ENCODE measurements around the gene TMEM238L. TPM values are rescaled to one million over a fixed set of nuclear protein-coding genes. Genes with fewer than 3 reads are reported as not detected.

TMEM238L gene
- total and polyA plus RNA-seq, 2 of the 4 experiments (the other 2 are of a cell fraction), result not detected

DNA sequence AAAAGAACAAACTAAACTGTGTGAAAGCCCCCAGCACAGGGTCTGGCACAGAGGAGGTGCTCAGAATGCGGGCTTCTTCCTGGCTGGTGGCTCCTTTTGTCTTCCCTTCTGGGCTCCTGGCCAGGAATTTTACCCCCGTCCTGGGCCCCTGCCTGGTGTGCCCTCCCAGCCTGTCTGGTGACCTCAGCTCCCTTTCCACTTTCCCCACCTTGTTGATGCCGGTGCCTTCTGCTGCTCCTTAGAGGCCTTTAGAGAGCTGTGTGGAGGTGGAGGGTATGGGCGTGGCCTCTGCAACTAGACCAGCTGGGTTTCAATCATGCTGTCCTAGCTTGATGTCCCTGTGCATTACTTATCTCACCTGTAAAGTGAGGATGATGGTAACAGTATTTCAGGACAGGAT is 17.2 kb upstream of the TMEM238L start:
- 40% methylated on average over 1 of the region's 4 CpGs; no CpG with 5 or more reads in 1 of the 2 experiments for WGBS, 2 experiments (ENCODE audit: extremely low coverage in 2 of 2, insufficient read length in 1 of 2)
- ATAC-seq (ENCODE audit: low read depth) (no peak), DNase-seq (no peak)
- Histone ChIP-seq H2BK20ac (ENCODE audit: low read depth, low read length) (no peak overlapping the region), H3K4ac (ENCODE audit: low read depth, low read length) (no peak overlapping the region), H4K20me1 (ENCODE audit: insufficient read depth, low read length) (no peaks in the 10 kb centered on the region), H4K5ac (ENCODE audit: low read depth, low read length) (no peak overlapping the region), H3K9ac (ENCODE audit: low read depth, low read length) (no peak overlapping the region), H3K4me2 (ENCODE audit: low read depth, low read length) (no peak overlapping the region), H3K14ac (replicated peaks; ENCODE audit: low read depth, low read length) (no peak overlapping the region), H3K23ac (ENCODE audit: low read depth, low read length) (no peak overlapping the region), H2AK5ac (ENCODE audit: low read depth, low read length) (no peak overlapping the region), H3K56ac (ENCODE audit: extremely low read depth, insufficient read depth, low read length) (no peak overlapping the region), H3K27ac (ENCODE audit: insufficient read depth, low read length) (no peak overlapping the region), H4K8ac (ENCODE audit: low read depth in 2 of 2, low read length in 2 of 2) (no peak overlapping the region), H3K4me3 (ENCODE audit: insufficient read depth, low read depth, low read length) (no peak overlapping the region), H3K79me1 (ENCODE audit: low read depth in 1 of 2, low read length in 2 of 2) (no peaks in the 10 kb centered on the region), H3K9me3 (ENCODE audit: control insufficient read depth, insufficient read depth, low read length) (no peaks in the 10 kb centered on the region), H3K9me1 (ENCODE audit: insufficient read depth, low read length) (no peaks in the 10 kb centered on the region), H3K27me3 (ENCODE audit: control insufficient read depth, insufficient read depth, low read length) (no peaks in the 10 kb centered on the region), H2BK120ac (ENCODE audit: low read depth, low read length) (no peak overlapping the region), H2AFZ (replicated peaks; ENCODE audit: low read length, poor library complexity) (no peak overlapping the region), H3K36me3 (ENCODE audit: control insufficient read depth, insufficient read depth, low read length) (no peaks in the 10 kb centered on the region), H3K4me1 (ENCODE audit: control insufficient read depth, insufficient read depth, low read length) (no peaks in the 10 kb centered on the region), H2BK5ac (ENCODE audit: low read depth, low read length, poor library complexity, severe bottlenecking) (no peak overlapping the region), H2AK9ac (replicated peaks; ENCODE audit: low read depth, low read length, poor library complexity) (no peak overlapping the region), H3K18ac (ENCODE audit: low read depth, low read length) (no peak overlapping the region), H4K91ac (ENCODE audit: insufficient read depth, low read depth, low read length) (no peak overlapping the region), H2BK15ac (ENCODE audit: low read depth, low read length) (no peak overlapping the region)
- TF ChIP-seq CHD1 (IDR thresholded peaks at IDR 0.05; ENCODE audit: low read depth, low read length) (no peak), NFE2L2 (IDR thresholded peaks at IDR 0.05; ENCODE audit: low read depth, low read length) (no peak), FOS (IDR thresholded peaks at IDR 0.05; ENCODE audit: low read depth, low read length) (no peak), MAZ (IDR thresholded peaks at IDR 0.05; ENCODE audit: borderline replicate concordance, low read depth, low read length) (no peak), RFX5 (IDR thresholded peaks at IDR 0.05; ENCODE audit: low read depth, low read length) (no peak), BHLHE40 (IDR thresholded peaks at IDR 0.05; ENCODE audit: low read depth, low read length) (no peak), MAFK (IDR thresholded peaks at IDR 0.05; ENCODE audit: low read depth, low read length) (no peak), CEBPB (IDR thresholded peaks at IDR 0.05; ENCODE audit: low read depth, low read length) (no peak), SMC3 (IDR thresholded peaks at IDR 0.05; ENCODE audit: low read depth, low read length) (no peak), MXI1 (IDR thresholded peaks at IDR 0.05; ENCODE audit: borderline replicate concordance, low read depth, low read length) (no peak), POLR2A (IDR thresholded peaks at IDR 0.05; ENCODE audit: low read depth, low read length) (no peak), RAD21 (IDR thresholded peaks at IDR 0.05; ENCODE audit: low read length) (no peak)
- TF ChIP-seq, protein P1, sequence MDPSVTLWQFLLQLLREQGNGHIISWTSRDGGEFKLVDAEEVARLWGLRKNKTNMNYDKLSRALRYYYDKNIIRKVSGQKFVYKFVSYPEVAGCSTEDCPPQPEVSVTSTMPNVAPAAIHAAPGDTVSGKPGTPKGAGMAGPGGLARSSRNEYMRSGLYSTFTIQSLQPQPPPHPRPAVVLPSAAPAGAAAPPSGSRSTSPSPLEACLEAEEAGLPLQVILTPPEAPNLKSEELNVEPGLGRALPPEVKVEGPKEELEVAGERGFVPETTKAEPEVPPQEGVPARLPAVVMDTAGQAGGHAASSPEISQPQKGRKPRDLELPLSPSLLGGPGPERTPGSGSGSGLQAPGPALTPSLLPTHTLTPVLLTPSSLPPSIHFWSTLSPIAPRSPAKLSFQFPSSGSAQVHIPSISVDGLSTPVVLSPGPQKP (IDR thresholded peaks at IDR 0.05; ENCODE audit: borderline replicate concordance, low read depth, low read length), result no peak
- TF ChIP-seq, protein P2, sequence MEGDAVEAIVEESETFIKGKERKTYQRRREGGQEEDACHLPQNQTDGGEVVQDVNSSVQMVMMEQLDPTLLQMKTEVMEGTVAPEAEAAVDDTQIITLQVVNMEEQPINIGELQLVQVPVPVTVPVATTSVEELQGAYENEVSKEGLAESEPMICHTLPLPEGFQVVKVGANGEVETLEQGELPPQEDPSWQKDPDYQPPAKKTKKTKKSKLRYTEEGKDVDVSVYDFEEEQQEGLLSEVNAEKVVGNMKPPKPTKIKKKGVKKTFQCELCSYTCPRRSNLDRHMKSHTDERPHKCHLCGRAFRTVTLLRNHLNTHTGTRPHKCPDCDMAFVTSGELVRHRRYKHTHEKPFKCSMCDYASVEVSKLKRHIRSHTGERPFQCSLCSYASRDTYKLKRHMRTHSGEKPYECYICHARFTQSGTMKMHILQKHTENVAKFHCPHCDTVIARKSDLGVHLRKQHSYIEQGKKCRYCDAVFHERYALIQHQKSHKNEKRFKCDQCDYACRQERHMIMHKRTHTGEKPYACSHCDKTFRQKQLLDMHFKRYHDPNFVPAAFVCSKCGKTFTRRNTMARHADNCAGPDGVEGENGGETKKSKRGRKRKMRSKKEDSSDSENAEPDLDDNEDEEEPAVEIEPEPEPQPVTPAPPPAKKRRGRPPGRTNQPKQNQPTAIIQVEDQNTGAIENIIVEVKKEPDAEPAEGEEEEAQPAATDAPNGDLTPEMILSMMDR (conservative IDR thresholded peaks at IDR 0.05; ENCODE audit: low read depth, low read length), result no peak
- TF ChIP-seq, protein P3, sequence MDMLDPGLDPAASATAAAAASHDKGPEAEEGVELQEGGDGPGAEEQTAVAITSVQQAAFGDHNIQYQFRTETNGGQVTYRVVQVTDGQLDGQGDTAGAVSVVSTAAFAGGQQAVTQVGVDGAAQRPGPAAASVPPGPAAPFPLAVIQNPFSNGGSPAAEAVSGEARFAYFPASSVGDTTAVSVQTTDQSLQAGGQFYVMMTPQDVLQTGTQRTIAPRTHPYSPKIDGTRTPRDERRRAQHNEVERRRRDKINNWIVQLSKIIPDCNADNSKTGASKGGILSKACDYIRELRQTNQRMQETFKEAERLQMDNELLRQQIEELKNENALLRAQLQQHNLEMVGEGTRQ (IDR thresholded peaks at IDR 0.05; ENCODE audit: low read depth, low read length), result no peak
- dilution Hi-C loops (cut with HindIII; ENCODE audit: low sequenced_read_pairs, unreplicated experiment) (no loop called here), in situ Hi-C loops (cut with MboI; ENCODE audit: low sequenced_read_pairs) (no loop called here), intact Hi-C loops (cut with micrococcal nuclease) (no loop called here)
- BruUV-seq (replicated peaks), result no TSS peak
- ChIA-PET POLR2A (ENCODE audit: unreplicated experiment) (no interaction called here), CTCF (no interaction called here)

Data from IMR-90 (cell line).